ENCODE measurements around the gene SPATA13. TPM values are rescaled to one million over a fixed set of nuclear protein-coding genes. Genes with fewer than 3 reads are reported as not detected.

SPATA13 gene
- polyA plus RNA-seq, 1 experiment, result 3.6 TPM

DNA sequence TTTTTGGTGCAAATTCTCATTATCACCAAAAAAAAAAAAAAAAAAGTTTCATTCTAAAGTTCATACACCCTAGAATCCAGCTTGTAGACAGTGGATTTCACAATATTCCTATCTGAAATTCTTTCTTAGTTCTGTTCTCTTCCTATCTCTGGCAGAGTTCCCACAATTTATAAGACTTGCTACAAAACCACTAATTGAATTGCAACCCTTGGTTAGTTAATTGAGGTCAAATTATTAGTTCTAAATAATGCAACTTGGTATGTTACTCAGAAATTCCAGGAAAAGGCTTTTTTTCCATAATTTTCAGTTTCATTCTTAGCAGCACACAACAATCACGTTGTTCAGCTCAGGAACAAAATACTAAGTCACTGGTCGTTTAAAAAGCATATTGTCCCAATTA is 58.5 kb downstream of the SPATA13 start:
- TF ChIP-seq CTCF (IDR thresholded peaks at IDR 0.05; ENCODE audit: insufficient read depth, low read depth, low read length), result no peak
- DNase-seq (ENCODE audit: low read depth), result no peak
- ChIA-PET POLR2A (no interaction called here), CTCF (interaction anchor here (0.7 to 4.0 kb wide), 21 partner anchors 10 to 299 kb away, joined by 3 to 75 read pairs (median 8); partner anchors contain the start of gene SPATA13)
- H3K27me3 ChIP-seq (ENCODE audit: control insufficient read depth, insufficient read depth, low read length), result no peaks in the 10 kb centered on the region
- H3K36me3 ChIP-seq (ENCODE audit: control insufficient read depth, insufficient read depth, low read length), result peaks cover 5% of the 10 kb centered on the region; the same call in 1 of the 2 replicates
- no peak overlapping the region for H3K4me3 ChIP-seq (ENCODE audit: low read depth, low read length)

- no peak for DNase-seq (ENCODE audit: low read depth)
- no peak overlapping the region for H3K4me3 ChIP-seq (ENCODE audit: low read depth, low read length)
- ChIA-PET CTCF (interaction anchor here (0.7 to 4.0 kb wide), 16 partner anchors 8 to 302 kb away, joined by 3 to 75 read pairs (median 9); no protein-coding TSS in a partner anchor), POLR2A (no interaction called here)
- TF ChIP-seq CTCF (IDR thresholded peaks at IDR 0.05; ENCODE audit: insufficient read depth, low read depth, low read length), result peak; percentile 67
- H3K36me3 ChIP-seq (ENCODE audit: control insufficient read depth, insufficient read depth, low read length), result peaks cover 9% of the 10 kb centered on the region; the same call in 1 of the 2 replicates
- no peaks in the 10 kb centered on the region for H3K27me3 ChIP-seq (ENCODE audit: control insufficient read depth, insufficient read depth, low read length)
Measured at GRCh38 chr13:24220086-24220703, 59.7 kb downstream of the SPATA13 start.

- POLR2A ChIA-PET, result no interaction called here
- DNase-seq (ENCODE audit: low read depth), result no peak
- Histone ChIP-seq H3K27me3 (ENCODE audit: control insufficient read depth, insufficient read depth, low read length) (no peaks in the 10 kb centered on the region), H3K36me3 (ENCODE audit: control insufficient read depth, insufficient read depth, low read length) (peaks cover 9% of the 10 kb centered on the region; the same call in 1 of the 2 replicates), H3K4me3 (ENCODE audit: low read depth, low read length) (no peak overlapping the region)
- TF ChIP-seq CTCF (IDR thresholded peaks at IDR 0.05; ENCODE audit: insufficient read depth, low read depth, low read length), result no peak
- CTCF ChIA-PET, result interaction anchor here (1.3 to 4.0 kb wide), 10 partner anchors 8 to 303 kb away, joined by 3 to 75 read pairs (median 14); no protein-coding TSS in a partner anchor
Measured at GRCh38 chr13:24221007-24221406, 60.5 kb downstream of the SPATA13 start.

DNA sequence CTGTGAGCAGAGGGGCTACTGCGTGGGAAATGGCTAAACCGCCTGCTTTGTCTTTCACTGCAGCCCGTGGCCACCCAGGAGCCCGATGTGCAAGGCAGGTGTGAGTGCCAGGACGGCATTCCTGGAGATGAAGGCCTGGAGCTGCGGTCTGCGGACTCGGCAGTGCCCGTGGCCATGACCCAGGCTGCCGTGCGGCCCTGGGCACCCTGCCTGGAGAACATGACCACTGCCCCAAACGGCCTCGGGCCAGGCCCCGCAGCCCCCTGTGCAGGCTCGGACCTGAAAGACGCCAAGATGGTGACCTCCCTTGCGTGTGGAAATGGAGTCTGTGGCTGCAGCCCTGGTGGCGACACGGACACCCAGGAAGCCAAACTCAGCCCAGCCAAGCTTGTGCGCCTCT is 62.2 kb downstream of the SPATA13 start:
- ChIA-PET POLR2A (no interaction called here), CTCF (interaction anchor here (0.7 to 1.7 kb wide), 4 partner anchors 170 to 301 kb away, joined by 3 to 8 read pairs (median 4); no protein-coding TSS in a partner anchor)
- no peak for DNase-seq (ENCODE audit: low read depth)
- Histone ChIP-seq H3K36me3 (ENCODE audit: control insufficient read depth, insufficient read depth, low read length) (peaks cover 9% of the 10 kb centered on the region; the same call in 1 of the 2 replicates), H3K27me3 (ENCODE audit: control insufficient read depth, insufficient read depth, low read length) (no peaks in the 10 kb centered on the region), H3K4me3 (ENCODE audit: low read depth, low read length) (no peak overlapping the region)
- TF ChIP-seq CTCF (IDR thresholded peaks at IDR 0.05; ENCODE audit: insufficient read depth, low read depth, low read length), result no peak

- ChIA-PET POLR2A (no interaction called here), CTCF (interaction anchor here (1.3 to 1.7 kb wide), 4 partner anchors 171 to 302 kb away, joined by 3 to 8 read pairs (median 4); no protein-coding TSS in a partner anchor)
- no peak overlapping the region for H3K4me3 ChIP-seq (ENCODE audit: low read depth, low read length)
- no peaks in the 10 kb centered on the region for H3K27me3 ChIP-seq (ENCODE audit: control insufficient read depth, insufficient read depth, low read length)
- DNase-seq (ENCODE audit: low read depth), result no peak
- H3K36me3 ChIP-seq (ENCODE audit: control insufficient read depth, insufficient read depth, low read length), result peaks cover 9% of the 10 kb centered on the region; the same call in 1 of the 2 replicates
- TF ChIP-seq CTCF (IDR thresholded peaks at IDR 0.05; ENCODE audit: insufficient read depth, low read depth, low read length), result no peak
Measured at GRCh38 chr13:24223341-24224231, 63.1 kb downstream of the SPATA13 start.
